Measurements from ENCODE around the gene CARMIL1. TPM values are rescaled to one million over a fixed set of nuclear protein-coding genes. Genes with fewer than 3 reads are reported as not detected.

Gene CARMIL1
- total and polyA plus RNA-seq, 2 of the 8 experiments (the other 6 are each of a cell fraction or from before 2014, with no cell fraction given), result 20.3 to 40.4 TPM

DNA sequence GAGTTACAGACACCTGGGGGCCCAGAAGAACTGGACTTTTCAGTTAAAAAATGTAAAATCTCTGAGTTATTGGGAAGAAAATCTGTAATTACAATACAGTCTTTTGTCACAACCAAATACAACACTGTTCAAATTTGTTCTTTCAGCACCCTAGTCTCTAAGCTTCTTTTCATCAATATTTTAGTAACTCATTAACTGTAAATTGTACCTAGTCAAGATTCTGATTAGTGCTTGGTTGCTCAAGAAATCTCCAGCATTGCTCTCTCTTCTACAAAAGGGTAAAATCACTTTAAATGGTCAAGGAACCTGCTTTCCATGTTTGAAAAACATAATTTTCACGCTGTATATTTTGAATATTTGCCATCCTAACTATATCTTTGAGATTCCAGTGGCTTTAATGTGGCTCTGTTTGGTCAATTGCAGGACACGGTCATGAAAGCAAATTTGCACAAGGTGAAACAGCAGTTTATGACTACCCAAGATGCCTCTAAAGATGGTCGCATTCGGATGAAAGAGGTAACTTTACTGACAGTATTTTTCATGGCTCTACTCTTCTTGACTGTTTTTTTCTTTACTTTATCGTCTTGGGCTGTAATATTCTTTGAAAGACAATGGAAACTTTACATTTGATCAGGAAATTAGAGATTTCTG, 382.1 kb downstream of the CARMIL1 start:
- no peak overlapping the region for H3K4me2 ChIP-seq (ENCODE audit: insufficient read depth in 1 of 2, low read depth in 2 of 2, low read length in 2 of 2)
- no peak overlapping the region for H3K18ac ChIP-seq (ENCODE audit: extremely low read depth, low read length)
- no peak overlapping the region for H4K8ac ChIP-seq (ENCODE audit: extremely low read depth, insufficient read depth, low read length)
- H3K23ac ChIP-seq (ENCODE audit: insufficient read length), result no peak overlapping the region
- H3K4me1 ChIP-seq (replicated peaks in 1 of 4; ENCODE audit: control insufficient read depth in 3 of 4, insufficient read depth in 4 of 4, low read length in 3 of 4), result no peaks in the 10 kb centered on the region
- H4K91ac ChIP-seq (replicated peaks; ENCODE audit: insufficient read length, low read length), result no peak overlapping the region
- H2BK15ac ChIP-seq (ENCODE audit: low read length), result no peak overlapping the region
- ChIA-PET POLR2A (ENCODE audit: partially characterized antibody) (no interaction called here), CTCF (ENCODE audit: partially characterized antibody) (interaction anchor here (1.0 to 1.6 kb wide), 2 partner anchors 57 to 59 kb away, joined by 3 to 4 read pairs; no protein-coding TSS in a partner anchor)
- H4K20me1 ChIP-seq (replicated peaks in 1 of 2; ENCODE audit: control insufficient read depth in 1 of 2, insufficient read depth in 2 of 2, low read length in 2 of 2), result no peaks in the 10 kb centered on the region
- FAIRE-seq (no peak), DNase-seq (ENCODE audit: low read depth in 1 of 2, low spot score in 2 of 2) (no peak)
- no peak overlapping the region for H3K56ac ChIP-seq (replicated peaks; ENCODE audit: insufficient read length, low read depth, low read length)
- no peaks in the 10 kb centered on the region for H3K36me3 ChIP-seq (ENCODE audit: control insufficient read depth in 2 of 4, insufficient read depth in 4 of 4, low read length in 3 of 4)
- TF ChIP-seq SIRT6 (IDR thresholded peaks at IDR 0.05; ENCODE audit: low read length) (no peak), BCL11A (IDR thresholded peaks at IDR 0.05; ENCODE audit: low read depth in 2 of 2, low read length in 2 of 2) (no peak), SP2 (IDR thresholded peaks at IDR 0.05; ENCODE audit: low read length) (no peak), KDM5A (IDR thresholded peaks at IDR 0.05; ENCODE audit: low read length) (no peak), FOSL1 (IDR thresholded peaks at IDR 0.05; ENCODE audit: insufficient read depth, low read depth, low read length) (no peak), TAF1 (IDR thresholded peaks at IDR 0.05; ENCODE audit: low read depth, low read length) (no peak)
- no peak overlapping the region for H3K9ac ChIP-seq (replicated peaks in 1 of 4; ENCODE audit: extremely low read depth in 1 of 4, low read depth in 3 of 4, low read length in 3 of 4)
- no peak overlapping the region for H3K4me3 ChIP-seq (ENCODE audit: extremely low read depth in 1 of 4, insufficient read depth in 2 of 4, low read depth in 3 of 4, low read length in 4 of 4)
- H2BK5ac ChIP-seq (ENCODE audit: low read depth, low read length), result no peak overlapping the region
- no peak overlapping the region for H2AFZ ChIP-seq (ENCODE audit: low read length)
- no peak overlapping the region for H4K5ac ChIP-seq (ENCODE audit: insufficient read length, low read depth, low read length)
- H3K79me1 ChIP-seq (ENCODE audit: low read depth, low read length), result no peaks in the 10 kb centered on the region
- WGBS, 2 experiments (ENCODE audit: extremely low coverage in 1 of 2, insufficient coverage in 1 of 2, insufficient read length in 1 of 2, insufficient replicate concordance in 2 of 2, low coverage in 1 of 2, low lambda C conversion rate in 2 of 2, missing lambda C conversion rate in 1 of 2), result 88% methylated on average over 5 of the region's 5 CpGs; no CpG with 5 or more reads in 1 of the 2 experiments
- H2BK120ac ChIP-seq (replicated peaks; ENCODE audit: low read depth, low read length), result no peak overlapping the region
- no peak overlapping the region for H3K27ac ChIP-seq (ENCODE audit: low read depth, low read length)
- no peak overlapping the region for H2AK5ac ChIP-seq (ENCODE audit: low read depth, low read length)
- H3K27me3 ChIP-seq (replicated peaks in 1 of 4; ENCODE audit: control insufficient read depth in 3 of 4, extremely low read depth in 1 of 4, insufficient read depth in 3 of 4, low read length in 3 of 4), result no peaks in the 10 kb centered on the region
- no peak overlapping the region for H3K4ac ChIP-seq (replicated peaks; ENCODE audit: insufficient read length, low read depth, low read length)
- H2BK20ac ChIP-seq (ENCODE audit: low read length), result no peak overlapping the region
- no peaks in the 10 kb centered on the region for H3K9me3 ChIP-seq (ENCODE audit: insufficient read depth in 2 of 2, low read depth in 1 of 2, low read length in 1 of 2)
- no peak overlapping the region for H2BK12ac ChIP-seq (ENCODE audit: low read depth, low read length)
- H3K79me2 ChIP-seq (ENCODE audit: control insufficient read depth in 1 of 2, insufficient read depth in 2 of 2, low read length in 2 of 2), result no peaks in the 10 kb centered on the region
- H3K23me2 ChIP-seq (ENCODE audit: low read depth, low read length), result no peaks in the 10 kb centered on the region
- H3K14ac ChIP-seq (ENCODE audit: insufficient read length), result no peak overlapping the region

Measured in H1 (cell line).